Stimulated activated CD8-positive, alpha-beta memory T cell treated with anti-CD3 and anti-CD28 coated beads, Interleukin-2, amount 100 ng/mL, for 48 hours (primary cell): ENCODE results near the gene SCAPER.
"Not testable (repeated sequence)": the region's sequence is repeated elsewhere in the genome, so short reads cannot be mapped to it uniquely, and the experiment has no call there.

Experiments used
- DNase-seq, 2 donors: peaks; one replicate each; pipeline ENCODE4 v3.0.0-alpha.2; 2020; ENCODE audit warnings: low read depth in 2 of 2

SCAPER gene

GRCh38 chr15:76324066-76324465, 581.1 kb downstream of the SCAPER start:
- DNase-seq: no peak

DNA sequence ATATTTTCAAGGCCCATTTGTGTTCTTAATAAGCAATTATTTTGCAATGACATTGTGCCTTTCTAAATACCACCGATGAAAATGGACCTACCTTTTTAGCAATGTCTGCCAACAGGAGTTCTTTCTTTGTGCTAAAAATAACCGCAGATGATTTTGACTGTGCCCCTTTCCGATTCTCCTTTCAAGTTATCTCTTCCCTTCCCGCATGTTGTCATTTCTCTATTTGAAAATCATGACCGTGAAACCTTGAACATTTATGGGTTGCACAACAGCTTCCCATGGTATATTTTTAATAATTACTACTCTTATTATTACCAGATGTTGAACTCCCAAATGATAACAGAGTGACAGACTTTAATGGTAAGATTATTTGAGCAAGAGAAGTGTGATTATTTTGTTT, 583.5 kb downstream of the SCAPER start:
- no peak for DNase-seq

DNA sequence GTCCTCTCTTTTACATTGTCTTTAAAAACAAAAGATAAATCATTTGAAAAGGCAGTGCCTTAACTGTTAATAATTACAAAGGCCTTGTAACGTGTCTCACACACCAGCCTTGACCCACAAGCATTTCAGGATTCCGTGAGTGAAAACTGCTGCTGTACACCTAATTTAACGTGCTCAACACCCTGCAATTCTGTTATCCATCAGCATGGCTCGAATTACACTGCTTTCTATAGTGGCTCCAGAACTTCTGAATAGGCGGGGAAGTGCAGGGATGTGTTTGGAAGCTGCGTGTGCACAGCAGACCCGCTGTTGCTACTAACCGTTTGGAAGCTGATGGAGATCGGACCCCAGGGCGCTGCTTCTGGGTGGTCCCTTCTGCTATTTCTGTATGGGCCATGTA, 584.0 kb downstream of the SCAPER start:
- DNase-seq: no peak

DNA sequence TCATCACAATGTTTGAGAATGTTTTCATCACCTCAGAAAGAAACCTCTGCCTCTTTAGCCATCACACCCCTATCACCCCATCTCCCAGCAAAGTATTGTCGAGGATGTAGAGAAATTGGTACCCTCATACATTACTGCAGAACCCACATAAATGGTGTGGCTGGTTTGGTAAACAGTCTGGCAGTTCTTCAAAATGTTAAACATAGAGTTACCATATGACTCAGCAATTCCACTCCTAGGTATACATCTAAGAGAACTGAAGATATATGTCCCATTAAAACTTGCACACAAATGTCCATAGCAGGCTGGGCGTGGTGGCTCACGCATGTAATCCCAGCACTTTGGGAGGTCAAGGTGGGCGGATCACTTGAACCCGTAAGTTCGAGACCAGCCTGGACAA, 585.1 kb downstream of the SCAPER start:
- DNase-seq: no peak

DNA sequence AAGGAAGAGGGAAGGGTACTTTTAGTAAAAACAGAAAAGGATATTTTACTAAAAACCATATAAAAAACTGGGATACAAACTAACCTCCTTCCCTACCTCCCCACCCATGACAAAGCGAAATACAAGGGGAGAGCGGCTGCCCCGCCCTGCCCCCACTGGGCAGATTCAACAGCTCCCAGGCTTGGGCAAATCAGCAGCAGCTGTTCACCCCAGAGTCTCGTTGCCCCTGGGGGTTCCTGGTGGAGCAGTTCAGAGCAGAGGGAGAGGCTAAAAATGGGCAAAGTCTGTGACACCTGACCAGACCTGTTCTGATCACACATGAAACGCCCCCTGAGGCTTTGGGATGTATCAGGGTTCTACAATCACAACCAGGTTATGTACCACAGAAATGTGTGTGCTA, 591.4 kb downstream of the SCAPER start:
- DNase-seq: no peak

GRCh38 chr15:76313175-76313567, 592.0 kb downstream of the SCAPER start:
- not testable (repeated sequence) for DNase-seq

GRCh38 chr15:76312540-76313174, 592.5 kb downstream of the SCAPER start:
- DNase-seq: no peak

DNA sequence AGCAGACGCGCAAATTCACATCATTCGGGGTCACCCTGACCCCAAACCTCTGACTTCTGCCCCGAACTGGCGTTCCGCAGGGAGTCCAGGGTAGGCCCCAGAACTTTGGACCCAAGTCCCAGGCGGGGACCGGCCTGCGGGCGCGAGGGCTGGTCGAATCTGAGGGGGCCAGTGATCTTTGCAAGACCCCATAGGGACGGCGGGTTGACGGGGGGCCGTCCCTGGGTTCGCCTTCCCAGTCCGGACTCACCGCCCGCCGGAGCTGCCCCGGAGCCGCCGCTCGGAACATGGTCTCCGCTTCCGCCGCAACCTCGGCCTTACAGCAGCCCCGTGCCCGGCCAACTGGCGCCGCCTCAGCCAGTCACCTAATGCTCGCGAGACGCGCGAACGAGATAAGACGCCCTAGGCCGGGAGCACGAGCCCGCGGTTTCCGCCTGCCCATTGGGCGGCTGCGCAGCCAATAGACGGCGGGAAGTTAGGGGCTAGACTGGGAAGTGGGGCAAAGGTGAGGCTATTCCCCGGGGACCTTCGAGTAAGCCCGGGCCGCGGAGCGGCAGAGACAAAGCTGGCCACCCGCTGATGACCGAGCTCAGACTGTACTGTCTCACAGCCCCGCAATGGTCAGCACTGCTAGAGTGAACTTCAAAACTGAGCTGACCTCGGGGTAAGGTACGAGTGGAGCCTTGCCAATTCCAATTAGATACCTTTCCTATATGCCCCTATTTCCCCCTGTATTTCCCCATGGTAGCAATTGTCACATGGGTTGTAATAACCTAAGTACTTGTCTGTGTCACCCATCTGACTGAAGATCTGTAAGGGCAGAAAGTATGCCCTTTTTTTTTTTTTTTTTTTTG, 593.8 kb downstream of the SCAPER start, which contains the start of gene ETFA:
Gene ETFA, minus strand, starts transcription at position 370 of the 854 bp plus-strand sequence. Its CDS starts 81 bp downstream, at position 289.
- DNase-seq: peak; percentile 88 to 93

GRCh38 chr15:76310475-76311099, 594.6 kb downstream of the SCAPER start:
- DNase-seq: no peak

GRCh38 chr15:76309601-76310330, 595.4 kb downstream of the SCAPER start:
- no peak for DNase-seq

- no peak for DNase-seq
Observed at GRCh38 chr15:76303909-76304308, 601.2 kb downstream of the SCAPER start.

DNA sequence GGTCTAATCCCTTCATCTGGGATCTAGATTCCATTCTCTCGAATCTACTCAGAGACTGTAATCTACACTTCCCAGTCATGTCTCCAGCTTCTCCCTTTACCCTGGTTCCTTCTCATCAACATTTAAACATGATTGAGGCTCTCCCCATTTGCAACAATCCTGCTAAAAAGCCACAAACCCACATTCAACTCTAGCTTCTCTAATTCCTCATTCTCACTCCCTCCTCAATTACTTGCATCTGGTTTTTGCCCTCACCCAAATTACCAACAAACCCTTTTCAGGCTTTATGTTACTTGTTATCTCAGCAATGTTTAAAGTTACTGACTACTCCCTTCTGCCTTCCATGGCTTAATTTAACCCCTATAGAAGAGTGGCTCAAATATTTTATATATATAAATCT, 605.4 kb downstream of the SCAPER start:
- DNase-seq: no peak

- no peak for DNase-seq
Observed at GRCh38 chr15:76298986-76299385, 606.2 kb downstream of the SCAPER start.

DNA sequence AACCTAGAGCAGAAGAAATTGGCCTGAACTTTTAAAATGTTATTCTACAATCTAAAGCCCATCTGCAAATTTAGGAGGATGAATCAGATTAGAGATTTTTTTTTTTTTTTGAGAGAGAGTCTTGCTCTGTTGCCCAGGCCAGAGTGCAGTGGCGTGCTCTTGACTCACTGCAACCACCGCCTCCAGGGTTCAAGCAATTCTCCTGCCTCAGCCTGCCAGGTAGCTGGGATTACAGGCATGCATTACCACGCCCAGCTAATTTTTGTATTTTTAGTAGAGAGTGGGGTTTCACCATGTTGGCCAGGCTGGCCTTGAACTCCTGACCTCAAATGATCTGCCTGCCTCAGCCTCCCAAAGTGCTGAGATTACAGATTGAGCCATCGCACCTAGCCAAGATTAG, 607.2 kb downstream of the SCAPER start:
- DNase-seq: not testable (repeated sequence)
